Endometrial microvascular endothelial cells (primary cell): ENCODE data around the gene COPZ1. TPM values are rescaled to one million over a fixed set of nuclear protein-coding genes. Genes with fewer than 3 reads are reported as not detected.

Experiments used
- in situ Hi-C: cut with HindIII; loops from 2 replicates; pipeline ENCODE4 v1.10.0; 2017; ENCODE audit warnings: low sequenced_read_pairs, low pct_unique_long_range_greater_than_20kb; ENCODE audit errors: inconsistent ontology term
- total RNA-seq: library from RNA; depleted of rRNA; stranded (reverse); fragments of >200 nt; gene quantifications from one replicate; pipeline ENCODE4 v1.2.3, GENCODE V29; 2015; ENCODE audit errors: inconsistent ontology term

Gene COPZ1
- total RNA-seq, 1 donor from 2014 or later: 178 TPM

DNA sequence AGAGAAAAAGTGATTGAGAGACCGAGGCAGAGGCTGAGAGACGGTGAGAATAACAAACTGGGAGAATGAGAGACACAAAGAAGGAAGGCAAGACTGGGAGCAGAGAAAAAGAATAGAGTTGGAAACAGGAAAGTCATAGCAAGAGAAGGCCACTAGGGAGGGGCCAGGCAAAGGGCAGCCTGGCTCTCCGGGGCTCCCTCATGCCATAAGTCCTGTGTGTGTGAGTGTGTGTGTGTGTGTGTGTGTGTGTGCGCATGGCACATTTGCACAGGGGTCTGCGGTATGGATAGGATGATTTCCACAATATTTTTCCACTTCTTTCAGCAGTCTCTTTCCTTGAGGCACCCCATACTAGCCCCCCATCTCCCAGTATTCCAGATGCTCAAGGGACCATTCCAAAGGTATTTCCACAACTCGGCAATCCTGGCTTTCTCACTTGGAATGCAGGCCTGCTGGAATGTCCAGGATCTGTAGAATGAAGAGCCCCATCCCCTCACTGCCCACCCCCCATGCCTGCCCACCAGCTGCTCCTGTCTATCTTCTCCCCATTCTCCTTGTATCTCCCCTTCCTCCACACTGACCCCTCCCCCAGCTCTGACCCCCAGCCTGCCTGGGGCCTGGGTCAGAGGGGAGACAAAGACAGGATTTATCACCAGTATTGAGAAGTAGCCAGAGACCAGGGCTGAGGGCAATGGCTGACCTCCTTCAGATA is 30.3 kb downstream of the COPZ1 start:
- in situ Hi-C loops: no loop called here

DNA sequence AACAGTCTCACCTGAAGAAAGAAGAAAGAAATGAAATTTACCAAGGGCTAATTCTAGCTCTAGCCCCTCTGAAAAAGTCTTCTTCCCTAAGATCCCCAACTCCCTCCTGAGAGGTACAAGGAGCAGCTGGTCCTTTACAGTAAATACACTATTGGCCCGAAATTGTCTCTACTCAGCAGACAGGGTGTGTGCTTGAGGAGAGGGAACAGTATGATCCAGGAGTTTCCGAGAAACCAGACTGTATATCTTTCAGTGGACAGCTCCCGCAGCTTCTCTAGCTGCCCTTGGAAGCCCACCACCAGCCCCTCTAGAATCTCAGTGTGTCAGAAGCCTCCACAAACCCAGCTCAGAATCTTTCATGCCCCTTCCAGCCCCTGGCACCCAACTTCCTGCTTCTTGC is 31.3 kb downstream of the COPZ1 start:
- in situ Hi-C loops: no loop called here

DNA sequence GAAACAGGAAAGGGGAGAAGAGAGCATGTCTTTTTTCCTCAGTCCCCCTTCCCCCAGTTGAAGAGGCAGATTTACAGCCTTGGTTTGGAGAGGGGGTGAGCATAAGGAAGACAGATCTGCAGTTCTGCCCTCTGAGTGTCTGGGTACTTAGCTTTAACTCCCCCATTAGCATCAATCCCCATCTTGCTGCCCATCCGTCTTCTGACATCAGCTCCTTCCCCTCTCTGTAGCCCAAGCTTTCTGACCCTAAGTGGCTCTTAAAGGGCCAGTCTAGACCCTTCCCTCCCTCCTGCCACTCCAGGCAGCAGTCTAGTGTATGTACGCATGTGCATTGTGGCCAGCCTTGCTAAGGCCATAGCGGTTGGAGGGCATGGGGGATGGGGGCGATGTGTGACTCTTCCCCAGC is 32.0 kb downstream of the COPZ1 start:
- in situ Hi-C loops: no loop called here

DNA sequence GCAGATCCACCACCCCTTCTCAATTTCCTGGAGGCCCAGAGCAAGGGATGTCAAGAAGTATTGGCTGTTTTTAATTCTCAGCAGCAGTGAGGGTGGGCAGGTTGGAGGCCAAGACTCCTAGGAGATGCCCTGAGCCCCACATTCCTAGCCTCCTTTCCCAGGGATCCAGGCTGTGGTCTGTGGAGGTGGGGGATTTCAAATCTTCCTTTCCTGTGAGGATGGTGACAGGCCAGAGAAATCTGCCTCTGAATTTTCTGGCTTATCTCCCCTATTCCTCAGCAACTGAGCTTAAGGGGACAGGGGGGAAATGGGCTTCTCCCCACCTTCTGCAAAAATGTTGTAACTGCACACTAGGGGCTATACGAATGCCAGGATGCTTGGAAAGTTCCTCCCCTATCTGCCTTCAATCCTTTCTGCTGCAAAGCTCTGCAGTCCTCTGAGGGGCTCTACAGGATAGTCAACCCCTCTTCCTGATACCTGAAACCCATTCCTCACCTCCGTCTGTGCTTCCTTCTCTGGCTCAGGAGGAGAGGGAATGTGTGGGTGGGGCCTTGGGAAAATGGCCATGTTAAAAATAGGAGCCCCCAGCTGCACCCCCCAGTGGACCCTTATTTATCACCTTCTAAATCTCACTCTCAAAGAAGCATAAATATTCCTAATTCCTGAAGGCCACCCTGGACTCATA is 32.7 kb downstream of the COPZ1 start:
- in situ Hi-C loops: no loop called here

- in situ Hi-C loops: no loop called here
Observed at GRCh38 chr12:54358191-54358944, 33.4 kb downstream of the COPZ1 start.

- in situ Hi-C loops: no loop called here
Observed at GRCh38 chr12:54358945-54359761, 34.2 kb downstream of the COPZ1 start.

GRCh38 chr12:54359762-54360351 is 34.9 kb downstream of the COPZ1 start:
- in situ Hi-C loops: loop anchor here (5.0 kb wide), 1 partner anchor 143 kb away; no protein-coding TSS in a partner anchor

- in situ Hi-C loops: loop anchor here (5.0 kb wide), 1 partner anchor 144 kb away; no protein-coding TSS in a partner anchor
Observed at GRCh38 chr12:54360717-54361456, 36.0 kb downstream of the COPZ1 start.

DNA sequence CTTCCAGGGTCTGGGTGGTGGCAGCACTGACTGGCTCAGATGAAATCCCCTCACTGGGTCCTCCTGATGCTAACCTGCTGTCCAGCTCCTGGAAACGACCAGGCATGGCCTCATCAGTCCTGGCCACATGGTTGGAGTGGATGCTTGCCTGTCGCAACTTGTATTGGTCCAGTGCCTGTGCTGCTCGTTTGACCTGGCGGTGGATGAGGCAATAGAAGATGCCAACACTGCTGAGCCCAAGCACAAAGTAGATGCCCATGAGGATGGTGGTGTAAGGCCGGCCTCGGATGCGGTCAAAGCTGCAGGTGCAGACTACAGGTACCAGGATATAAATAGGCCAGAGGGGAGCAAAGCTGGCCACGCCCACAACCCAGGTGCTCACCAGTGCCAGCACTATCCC is 38.1 kb downstream of the COPZ1 start:
- in situ Hi-C loops: loop anchor here (5.0 kb wide), 1 partner anchor 146 kb away; no protein-coding TSS in a partner anchor

DNA sequence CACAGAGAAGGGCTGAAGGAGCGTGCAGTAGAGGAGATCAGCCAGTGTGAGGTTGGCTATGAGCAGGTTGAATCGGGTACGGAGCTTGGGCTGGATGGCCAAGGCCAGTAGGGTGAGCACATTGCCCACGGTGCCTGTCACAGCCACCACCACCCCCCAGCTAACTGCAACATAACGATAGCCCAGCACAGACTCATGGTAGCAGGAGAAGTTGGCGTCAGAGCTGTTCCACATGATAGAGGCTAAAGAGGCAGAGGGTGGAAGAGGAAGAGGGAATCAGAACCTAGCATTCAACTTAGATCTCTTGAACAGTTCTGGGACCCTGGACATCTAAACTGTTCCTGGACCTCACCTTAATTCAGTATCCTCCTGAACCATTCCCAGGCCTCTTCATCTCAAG is 38.7 kb downstream of the COPZ1 start:
- in situ Hi-C loops: loop anchor here (5.0 kb wide), 1 partner anchor 146 kb away; no protein-coding TSS in a partner anchor

DNA sequence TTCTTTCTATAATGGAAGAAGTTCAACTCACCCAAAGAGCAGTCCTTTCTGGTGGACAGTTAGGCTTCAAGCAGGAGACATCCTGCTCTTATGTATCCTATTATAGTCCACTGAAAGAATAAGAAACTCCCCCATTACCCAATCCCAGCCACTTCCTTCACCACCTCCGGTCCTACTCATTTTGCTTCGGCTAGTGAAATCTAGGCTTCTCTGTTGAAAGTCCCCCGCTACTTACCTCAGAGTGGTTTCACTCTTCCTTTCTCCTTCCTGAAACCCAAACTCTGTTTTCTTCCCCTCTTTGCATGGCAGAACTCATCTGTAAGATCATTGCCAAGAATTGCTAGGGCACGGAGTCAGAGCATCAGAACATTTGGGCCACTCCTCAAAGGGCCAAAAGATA is 39.5 kb downstream of the COPZ1 start, which contains the start of gene GPR84:
Gene GPR84 (minus strand): TSS at position 74 of the 400 bp plus-strand sequence. CDS start 635 bp downstream, outside the sequence.
- in situ Hi-C loops: loop anchor here (5.0 kb wide), 1 partner anchor 147 kb away; no protein-coding TSS in a partner anchor

GRCh38 chr12:54368025-54368708 is 43.2 kb downstream of the COPZ1 start:
- in situ Hi-C loops: no loop called here

GRCh38 chr12:54368709-54369596 is 44.0 kb downstream of the COPZ1 start:
- in situ Hi-C loops: no loop called here

DNA sequence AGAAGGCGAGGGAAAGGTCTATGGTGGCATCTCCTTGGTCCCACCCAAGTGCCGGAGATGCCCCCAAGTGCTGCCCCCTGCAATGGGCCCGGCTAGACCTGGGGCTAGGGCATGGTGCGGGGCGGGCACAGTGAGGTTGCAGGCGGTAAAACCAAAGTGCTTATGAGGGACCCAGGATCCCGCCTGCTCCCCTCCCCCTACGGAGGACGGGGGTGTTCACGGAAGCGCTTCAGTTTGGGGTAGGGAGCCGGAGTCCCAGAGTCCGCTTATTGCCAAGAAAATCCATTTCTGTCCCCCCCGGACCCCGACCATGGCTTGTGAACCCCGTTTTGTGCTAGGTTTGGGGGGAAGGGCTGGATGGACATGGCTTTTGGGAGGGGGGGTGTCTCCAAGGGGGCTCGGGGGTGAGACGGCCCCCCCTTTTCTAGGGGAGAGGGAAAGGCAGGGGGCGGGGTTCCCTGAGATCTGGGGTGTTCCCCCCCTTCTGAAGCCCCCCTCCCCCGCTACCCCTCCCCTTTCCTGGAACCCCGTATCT is 44.7 kb downstream of the COPZ1 start:
- in situ Hi-C loops: no loop called here

GRCh38 chr12:54370171-54370730 is 45.3 kb downstream of the COPZ1 start:
- in situ Hi-C loops: no loop called here
